GM12878 (cell line): ENCODE results near the gene LRRC27. TPM values are rescaled to one million over a fixed set of nuclear protein-coding genes. Genes with fewer than 3 reads are reported as not detected.

Experiments
- BCL11A ChIP-seq: IDR thresholded peaks from 2 replicates; pipeline ENCODE4 v1.6.1; 2011; ENCODE audit warnings: low read depth, low read length
- BCL3 ChIP-seq: IDR thresholded peaks from 2 replicates; pipeline ENCODE4 v1.6.1; 2011; ENCODE audit warnings: borderline replicate concordance, low read depth, mild to moderate bottlenecking, moderate library complexity, low read length; ENCODE audit not compliant: insufficient read depth, poor library complexity, severe bottlenecking
- BHLHE40 ChIP-seq, 2 experiments: fragments of 450-650 bp in 1 of 2; IDR thresholded peaks; 2 replicates each; pipeline ENCODE4 v1.6.1; 2011 to 2017; ENCODE audit warnings: low read depth in 2 of 2, borderline replicate concordance in 1 of 2, improper control_type of control experiment in 1 of 2, low read length in 1 of 2, mild to moderate bottlenecking in 1 of 2
- CBX5 ChIP-seq: sonication (generic); IDR thresholded peaks from 2 replicates; pipeline ENCODE4 v1.6.1; 2016; ENCODE audit warnings: low read depth, moderate library complexity, mild to moderate bottlenecking, inconsistent platforms
- CHD1 ChIP-seq: IDR thresholded peaks from 2 replicates; pipeline ENCODE4 v1.6.1; 2012; ENCODE audit warnings: low read depth, low read length, improper control_type of control experiment
- CREM ChIP-seq: IDR thresholded peaks from 2 replicates; pipeline ENCODE4 v1.6.1; 2014; ENCODE audit warnings: antibody characterized with exemption, low read depth
- EP300 ChIP-seq, 2 experiments: fragments of 150-350 bp in 1 of 2; IDR thresholded peaks; 2 replicates each; pipeline ENCODE4 v1.6.1; 2011 to 2012; ENCODE audit warnings: low read depth in 2 of 2, low read length in 2 of 2, borderline replicate concordance in 1 of 2, improper control_type of control experiment in 1 of 2, inconsistent platforms in 1 of 2; ENCODE audit not compliant: control insufficient read depth in 1 of 2
- GABPA ChIP-seq: IDR thresholded peaks from 2 replicates; pipeline ENCODE4 v1.6.1; 2014; ENCODE audit warnings: antibody characterized with exemption, low read depth, mild to moderate bottlenecking, inconsistent platforms
- IKZF1 ChIP-seq: fragments of 450-650 bp; conservative IDR thresholded peaks from 2 replicates; pipeline ENCODE4 v1.6.1; 2017; ENCODE audit warnings: antibody characterized with exemption, mild to moderate bottlenecking
- JUND ChIP-seq: IDR thresholded peaks from 2 replicates; pipeline ENCODE4 v1.6.1; 2012; ENCODE audit warnings: low read depth, mild to moderate bottlenecking, low read length, improper control_type of control experiment, moderate library complexity
- MEF2B ChIP-seq: fragments of 450-650 bp; IDR thresholded peaks from 2 replicates; pipeline ENCODE4 v1.6.1; 2018; ENCODE audit warnings: mild to moderate bottlenecking, moderate library complexity; ENCODE audit not compliant: partially characterized antibody, poor library complexity, severe bottlenecking
- MLLT1 ChIP-seq: fragments of 450-650 bp; IDR thresholded peaks from 2 replicates; pipeline ENCODE4 v1.6.1; 2016; ENCODE audit warnings: mild to moderate bottlenecking
- MTA3 ChIP-seq: IDR thresholded peaks from 2 replicates; pipeline ENCODE4 v1.6.1; 2012; ENCODE audit warnings: low read length, inconsistent platforms, borderline replicate concordance
- MXI1 ChIP-seq: fragments of 150-350 bp; IDR thresholded peaks from 2 replicates; pipeline ENCODE4 v1.6.1; 2011; ENCODE audit warnings: low read depth, mild to moderate bottlenecking, inconsistent platforms, low read length, improper control_type of control experiment
- NBN ChIP-seq: fragments of 450-650 bp; IDR thresholded peaks from 2 replicates; pipeline ENCODE4 v1.6.1; 2016
- PAX8 ChIP-seq: fragments of 450-650 bp; IDR thresholded peaks from 2 replicates; pipeline ENCODE4 v1.6.1; 2017; ENCODE audit warnings: mild to moderate bottlenecking, moderate library complexity
- RAD21 ChIP-seq: IDR thresholded peaks from 2 replicates; pipeline ENCODE4 v1.6.1; 2011; ENCODE audit warnings: mild to moderate bottlenecking, low read depth, low read length, moderate library complexity; ENCODE audit not compliant: insufficient read depth
- RFX5 ChIP-seq: IDR thresholded peaks from 2 replicates; pipeline ENCODE4 v1.6.1; 2011; ENCODE audit warnings: low read depth, low read length, improper control_type of control experiment
- RUNX3 ChIP-seq: IDR thresholded peaks from 2 replicates; pipeline ENCODE4 v1.6.1; 2012; ENCODE audit warnings: low read length, inconsistent platforms
- SKIL ChIP-seq: fragments of 450-650 bp; IDR thresholded peaks from 2 replicates; pipeline ENCODE4 v1.6.1; 2017; ENCODE audit warnings: mild to moderate bottlenecking, low read depth, inconsistent platforms; ENCODE audit not compliant: poor library complexity, severe bottlenecking
- SPI1 ChIP-seq: IDR thresholded peaks from 2 replicates; pipeline ENCODE4 v1.6.1; 2011; ENCODE audit warnings: low read depth, mild to moderate bottlenecking, low read length, moderate library complexity, borderline replicate concordance; ENCODE audit not compliant: insufficient read depth
- SREBF1 ChIP-seq: IDR thresholded peaks from 2 replicates; pipeline ENCODE4 v1.6.1; 2012; ENCODE audit warnings: mild to moderate bottlenecking, low read length
- TAF1 ChIP-seq: IDR thresholded peaks from 2 replicates; pipeline ENCODE4 v1.6.1; 2011; ENCODE audit warnings: mild to moderate bottlenecking, low read depth, low read length, borderline replicate concordance
- TARDBP ChIP-seq: IDR thresholded peaks from 2 replicates; pipeline ENCODE4 v1.6.1; 2016; ENCODE audit warnings: borderline replicate concordance
- ZBED1 ChIP-seq: IDR thresholded peaks from 2 replicates; pipeline ENCODE4 v1.6.1; 2016; ENCODE audit warnings: borderline replicate concordance
- ZSCAN29 ChIP-seq: fragments of 450-650 bp; IDR thresholded peaks from 2 replicates; pipeline ENCODE4 v1.6.1; 2017; ENCODE audit warnings: mild to moderate bottlenecking, moderate library complexity
- polyA plus RNA-seq, 11 experiments: library from polyadenylated mRNA; depleted of rRNA in 4 of 11; unstranded in 6 of 11; stranded (reverse) in 5 of 11; fragments of >200 nt; fragmentation: Nextera tagmentation in 4 of 11; fragmentation: Illumina TruSeq in 1 of 11; extraction: Ambion mirVana in 4 of 11; extraction: Trizol in 1 of 11; gene quantifications; 1 replicate in 1 of 11; 2 replicates in 10 of 11; pipeline versions ENCODE4 v1.2.1 to v1.2.3, GENCODE V29; 2011 to 2016; ENCODE audit warnings: inconsistent platforms in 2 of 11, missing spikeins in 2 of 11, low read depth in 1 of 11
- total RNA-seq, 4 experiments: library from RNA; depleted of rRNA in 3 of 4; stranded (reverse); fragments of >200 nt in 3 of 4; fragmentation: Illumina TruSeq in 1 of 4; extraction: Trizol in 1 of 4; gene quantifications; 2 replicates each; pipeline versions ENCODE4 v1.2.1 to v1.2.3, GENCODE V29; 2013 to 2021

The LRRC27 gene
- total and polyA plus RNA-seq, 10 of the 15 experiments (the other 5 are each of a cell fraction or from before 2014, with no cell fraction given) = 0.48 to 6.9 (median 4.7) TPM

GRCh38 chr10:132319853-132320653 lies 11.9 kb upstream of the LRRC27 start (continued):
- TF ChIP-seq SPI1 (peak; percentile 78), SREBF1 (0 out of 2 replicates have a peak, but pooled peaks have one; percentile 61), MXI1 (no peak), SKIL (peak; percentile 91), ZBED1 (peak; percentile 86; the same call in 1 of the 2 replicates), TAF1 (no peak), EP300 (IDR thresholded peaks at IDR 0.05; ENCODE audit: borderline replicate concordance in 1 of 2, control insufficient read depth in 1 of 2, low read depth in 2 of 2, low read length in 2 of 2) (peak in 1 of 2 experiments; percentile 83; a peak in 1 of 4 replicates), NBN (0 out of 2 replicates have a peak, but pooled peaks have one; percentile 51), CHD1 (no peak), BCL3 (peak; percentile 88), GABPA (0 out of 2 replicates have a peak, but pooled peaks have one; percentile 35), RAD21 (0 out of 2 replicates have a peak, but pooled peaks have one; percentile 5), TARDBP (no peak), BCL11A (peak; percentile 97), MLLT1 (peak; percentile 60; the same call in 1 of the 2 replicates), JUND (peak; percentile 88), MTA3 (peak; percentile 85; the same call in 1 of the 2 replicates), BHLHE40 (IDR thresholded peaks at IDR 0.05; ENCODE audit: borderline replicate concordance in 1 of 2, low read depth in 2 of 2, low read length in 1 of 2) (peak; percentile 69 to 80), MEF2B (peak; percentile 67), RUNX3 (peak; percentile 98), ZSCAN29 (no peak), CREM (peak; percentile 90), PAX8 (no peak), CBX5 (0 out of 2 replicates have a peak, but pooled peaks have one; percentile 31), IKZF1 (peak; percentile 30; the same call in 1 of the 2 replicates), RFX5 (no peak)
